SK-N-DZ (cell line): ENCODE measurements around the gene SFTPB.
"Not testable (repeated sequence)": the region's sequence is repeated elsewhere in the genome, so short reads cannot be mapped to it uniquely, and the experiment has no call there.

Source experiments
- DNase-seq: peaks from one replicate; pipeline ENCODE4 v3.0.0-alpha.2; 2015; ENCODE audit warnings: low spot score

SFTPB gene

GRCh38 chr2:85656468-85656867 lies 11.5 kb downstream of the SFTPB start:
- no peak for DNase-seq

- no peak for DNase-seq
Observed at GRCh38 chr2:85655961-85656417, 12.0 kb downstream of the SFTPB start.

- no peak for DNase-seq
Observed at GRCh38 chr2:85653996-85654395, 14.0 kb downstream of the SFTPB start.

GRCh38 chr2:85652056-85652455 lies 15.9 kb downstream of the SFTPB start:
- no peak for DNase-seq

- no peak for DNase-seq
Observed at GRCh38 chr2:85651097-85651496, 16.9 kb downstream of the SFTPB start.

GRCh38 chr2:85650456-85650855 lies 17.5 kb downstream of the SFTPB start:
- DNase-seq: no peak

GRCh38 chr2:85649201-85650190 lies 18.5 kb downstream of the SFTPB start:
- DNase-seq: no peak

- peak; percentile 19 for DNase-seq
Observed at GRCh38 chr2:85648619-85649018, 19.4 kb downstream of the SFTPB start.

- DNase-seq: no peak
Observed at GRCh38 chr2:85647823-85648526, 20.0 kb downstream of the SFTPB start.

- DNase-seq: no peak
Observed at GRCh38 chr2:85646166-85646565, 21.8 kb downstream of the SFTPB start.

- no peak for DNase-seq
Observed at GRCh38 chr2:85644909-85645308, 23.1 kb downstream of the SFTPB start.

- no peak for DNase-seq
Observed at GRCh38 chr2:85642725-85643124, 25.3 kb downstream of the SFTPB start.

- no peak for DNase-seq
Observed at GRCh38 chr2:85635636-85636035, 32.4 kb downstream of the SFTPB start.

GRCh38 chr2:85635011-85635410 lies 33.0 kb downstream of the SFTPB start:
- no peak for DNase-seq

GRCh38 chr2:85631316-85631715 lies 36.7 kb downstream of the SFTPB start:
- no peak for DNase-seq

- no peak for DNase-seq
Observed at GRCh38 chr2:85628658-85629057, 39.3 kb downstream of the SFTPB start.

- no peak for DNase-seq
Observed at GRCh38 chr2:85623991-85624390, 44.0 kb downstream of the SFTPB start.

- no peak for DNase-seq
Observed at GRCh38 chr2:85621338-85621737, 46.7 kb downstream of the SFTPB start.

GRCh38 chr2:85619617-85620016 lies 48.4 kb downstream of the SFTPB start:
- no peak for DNase-seq

- DNase-seq: not testable (repeated sequence)
Observed at GRCh38 chr2:85617723-85618122, 50.3 kb downstream of the SFTPB start.

- DNase-seq: no peak
Observed at GRCh38 chr2:85615413-85615728, 52.6 kb downstream of the SFTPB start.

- DNase-seq: not testable (repeated sequence)
Observed at GRCh38 chr2:85614757-85615156, 53.2 kb downstream of the SFTPB start.
